GM18519 (cell line): ENCODE measurements around the gene SLC26A9.

Experiments
- ATAC-seq: cut with Tn5 transposase; IDR thresholded peaks from one replicate; pipeline ENCODE4 v1.9.1; 2021; ENCODE audit warnings: mild to moderate bottlenecking, moderate library complexity; ENCODE audit not compliant: unreplicated experiment, low FRiP score

SLC26A9 gene, protein sequence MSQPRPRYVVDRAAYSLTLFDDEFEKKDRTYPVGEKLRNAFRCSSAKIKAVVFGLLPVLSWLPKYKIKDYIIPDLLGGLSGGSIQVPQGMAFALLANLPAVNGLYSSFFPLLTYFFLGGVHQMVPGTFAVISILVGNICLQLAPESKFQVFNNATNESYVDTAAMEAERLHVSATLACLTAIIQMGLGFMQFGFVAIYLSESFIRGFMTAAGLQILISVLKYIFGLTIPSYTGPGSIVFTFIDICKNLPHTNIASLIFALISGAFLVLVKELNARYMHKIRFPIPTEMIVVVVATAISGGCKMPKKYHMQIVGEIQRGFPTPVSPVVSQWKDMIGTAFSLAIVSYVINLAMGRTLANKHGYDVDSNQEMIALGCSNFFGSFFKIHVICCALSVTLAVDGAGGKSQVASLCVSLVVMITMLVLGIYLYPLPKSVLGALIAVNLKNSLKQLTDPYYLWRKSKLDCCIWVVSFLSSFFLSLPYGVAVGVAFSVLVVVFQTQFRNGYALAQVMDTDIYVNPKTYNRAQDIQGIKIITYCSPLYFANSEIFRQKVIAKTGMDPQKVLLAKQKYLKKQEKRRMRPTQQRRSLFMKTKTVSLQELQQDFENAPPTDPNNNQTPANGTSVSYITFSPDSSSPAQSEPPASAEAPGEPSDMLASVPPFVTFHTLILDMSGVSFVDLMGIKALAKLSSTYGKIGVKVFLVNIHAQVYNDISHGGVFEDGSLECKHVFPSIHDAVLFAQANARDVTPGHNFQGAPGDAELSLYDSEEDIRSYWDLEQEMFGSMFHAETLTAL

DNA sequence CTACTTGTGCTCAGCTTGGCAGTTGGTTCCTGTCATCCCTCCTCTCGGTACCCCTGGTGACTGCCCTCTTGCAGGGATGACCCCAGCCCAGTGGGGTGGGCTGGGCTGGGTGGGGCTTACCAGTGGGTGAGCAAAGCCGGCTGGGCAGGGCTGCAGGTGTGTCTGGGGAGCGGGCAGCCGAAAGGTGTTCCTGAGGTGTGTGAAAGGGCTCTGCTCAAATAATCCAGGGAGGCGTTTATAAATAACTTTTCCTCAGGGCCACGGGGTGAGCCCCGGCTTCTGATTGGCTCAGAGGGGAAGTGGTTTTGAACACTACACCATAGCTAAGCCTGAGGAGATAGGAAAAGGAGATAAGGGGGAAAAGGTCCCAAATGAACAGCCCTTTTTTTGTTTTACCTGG lies at the start of gene SLC26A9:
TSS of gene SLC26A9 (minus strand) at position 212 of the 400 bp plus-strand sequence. CDS start 7,636 bp downstream, outside the sequence.
- no peak for ATAC-seq

DNA sequence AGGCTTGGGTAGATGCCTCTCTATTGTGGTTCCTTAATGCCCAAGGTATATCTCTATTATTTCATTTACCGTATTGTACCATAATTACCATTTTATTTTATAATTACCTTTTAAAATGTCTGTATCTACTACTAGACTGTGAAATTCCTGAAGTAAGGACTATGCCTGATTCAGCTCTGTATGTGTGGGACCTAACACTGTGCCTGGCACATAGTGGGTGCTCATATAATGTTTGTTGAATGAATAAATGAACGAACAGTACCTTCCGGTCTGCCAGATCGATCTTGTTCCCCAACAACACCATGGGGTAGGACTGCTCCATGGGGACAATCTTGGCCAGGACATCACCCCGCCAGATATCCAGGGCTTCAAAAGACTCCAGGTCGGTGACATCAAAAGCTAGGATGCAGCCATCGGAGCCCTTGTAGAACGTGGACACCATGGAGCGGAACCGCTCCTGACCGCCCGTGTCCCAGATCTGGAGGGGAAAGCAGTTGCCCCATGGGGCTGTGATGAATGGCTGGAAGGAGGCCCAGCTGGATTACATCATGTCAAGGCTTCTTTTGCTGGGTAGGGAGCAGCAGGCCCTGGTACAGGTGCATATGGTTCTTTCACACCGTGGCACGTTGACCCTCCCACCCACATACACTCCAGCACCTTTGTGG lies 49.1 kb upstream of the SLC26A9 start:
- ATAC-seq, result no peak

DNA sequence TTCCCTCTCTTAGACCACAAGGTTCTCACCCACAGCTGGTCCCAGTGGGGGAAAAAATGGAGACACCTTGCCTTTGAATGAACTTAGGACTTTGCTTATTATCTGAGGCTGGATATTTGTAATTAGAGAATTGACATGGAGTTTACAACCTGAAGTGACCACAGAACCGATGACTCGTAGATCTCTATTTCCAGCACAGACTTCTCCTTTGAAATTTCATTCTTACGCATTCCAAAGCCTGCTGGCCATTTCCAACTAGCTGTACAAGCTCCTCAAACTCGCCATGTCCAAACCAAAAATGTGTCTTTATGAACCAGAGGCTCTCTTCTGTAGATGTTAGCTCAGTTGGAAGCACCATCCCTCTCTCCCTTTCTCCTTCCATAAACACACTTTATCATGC lies 48.0 kb upstream of the SLC26A9 start:
- no peak for ATAC-seq

DNA sequence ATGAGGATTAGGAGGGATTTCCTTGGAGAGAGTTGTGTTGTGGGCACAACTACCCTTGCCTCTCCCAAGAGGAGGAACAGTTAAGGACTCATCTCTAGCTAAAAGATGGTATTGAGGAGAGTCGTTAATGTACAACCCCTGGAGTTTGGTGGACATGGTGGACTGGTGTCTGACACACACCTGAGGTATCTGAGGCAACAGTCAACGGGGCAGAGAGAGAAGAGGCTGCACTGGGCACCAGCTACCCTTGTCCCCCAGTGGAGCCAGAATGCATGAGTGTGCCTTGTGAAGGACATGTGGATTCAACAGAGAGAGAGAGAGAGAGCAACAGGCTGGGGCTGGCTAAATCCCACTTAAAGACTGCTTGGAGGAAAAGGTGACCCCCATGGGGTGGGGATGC lies 47.0 kb upstream of the SLC26A9 start:
- no peak for ATAC-seq

DNA sequence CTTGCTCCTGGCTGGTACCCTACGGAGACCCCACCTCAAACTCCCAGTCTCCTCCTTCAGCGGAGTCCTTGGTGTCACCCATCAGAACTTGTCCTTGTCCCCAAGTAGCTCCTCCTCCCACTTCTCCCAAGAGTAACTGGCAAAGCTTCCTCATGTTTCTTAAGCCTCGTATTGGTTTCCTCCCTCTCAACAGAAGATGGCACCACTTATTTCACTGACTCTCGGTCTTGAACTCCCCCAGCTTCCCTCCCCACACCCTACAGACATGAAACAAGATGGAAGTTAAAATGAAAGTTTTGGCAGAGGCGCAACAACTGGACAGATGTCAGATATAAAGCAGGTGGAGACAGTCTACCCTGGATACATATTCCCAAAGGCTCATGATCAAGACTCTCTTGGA lies 46.5 kb upstream of the SLC26A9 start:
- no peak for ATAC-seq

DNA sequence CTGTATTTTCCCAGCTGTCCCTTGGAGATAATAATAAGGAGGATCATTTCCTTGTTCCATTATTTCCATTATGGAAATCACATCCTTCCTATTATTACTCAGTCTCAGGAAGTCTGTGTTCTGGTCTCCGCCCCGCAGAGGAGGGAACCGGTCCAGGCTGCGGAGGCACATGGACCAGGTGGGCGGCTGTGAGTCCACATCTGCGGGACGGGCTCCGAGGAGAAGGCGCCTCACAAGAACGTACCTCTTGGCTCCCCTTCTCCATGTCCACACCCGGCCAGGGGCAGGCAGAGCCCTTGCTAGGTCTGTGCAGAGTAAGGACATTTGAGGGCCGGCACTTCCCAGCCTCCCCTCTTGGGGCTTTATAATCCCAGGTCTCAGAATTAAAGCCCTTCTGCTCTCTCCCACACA lies 45.3 kb upstream of the SLC26A9 start:
- no peak for ATAC-seq

DNA sequence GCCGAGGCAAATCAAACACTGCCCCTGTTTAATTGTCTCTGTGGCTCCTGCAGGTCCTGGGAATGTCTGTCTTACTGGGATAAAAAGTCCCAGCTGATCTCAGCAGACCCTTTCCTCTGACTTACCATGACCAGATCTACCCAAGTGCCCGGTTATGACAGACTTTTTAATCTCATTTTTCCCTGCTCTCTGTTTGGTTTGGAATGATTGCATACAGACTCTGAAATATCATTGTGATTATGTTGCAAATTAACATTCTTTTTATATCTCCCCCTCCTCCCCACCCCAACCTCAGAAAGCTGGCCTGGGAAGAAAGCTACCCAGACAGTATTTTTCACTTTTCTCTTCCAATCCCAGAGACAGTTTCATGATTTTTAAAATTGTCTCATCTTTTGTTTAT lies 43.6 kb upstream of the SLC26A9 start:
- ATAC-seq, result no peak

DNA sequence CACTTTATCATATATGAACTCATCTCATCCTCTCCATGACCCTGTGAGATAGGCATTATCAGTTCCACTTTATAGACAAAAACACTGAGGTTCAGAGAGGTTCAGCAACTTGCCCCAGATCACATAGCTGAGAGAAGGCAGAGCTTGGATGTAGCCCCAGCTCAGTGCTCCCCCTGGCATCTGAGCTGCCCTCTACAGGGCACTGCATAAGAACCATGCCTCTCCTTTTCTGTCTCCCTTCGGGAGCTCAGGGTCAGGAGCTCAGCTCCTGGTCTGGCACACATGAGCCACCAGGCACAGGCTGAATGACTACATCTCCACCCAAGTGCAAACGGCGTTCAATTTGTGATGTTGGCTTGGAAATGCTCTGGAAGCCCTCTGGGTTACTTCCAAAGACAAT lies 43.0 kb upstream of the SLC26A9 start:
- no peak for ATAC-seq

DNA sequence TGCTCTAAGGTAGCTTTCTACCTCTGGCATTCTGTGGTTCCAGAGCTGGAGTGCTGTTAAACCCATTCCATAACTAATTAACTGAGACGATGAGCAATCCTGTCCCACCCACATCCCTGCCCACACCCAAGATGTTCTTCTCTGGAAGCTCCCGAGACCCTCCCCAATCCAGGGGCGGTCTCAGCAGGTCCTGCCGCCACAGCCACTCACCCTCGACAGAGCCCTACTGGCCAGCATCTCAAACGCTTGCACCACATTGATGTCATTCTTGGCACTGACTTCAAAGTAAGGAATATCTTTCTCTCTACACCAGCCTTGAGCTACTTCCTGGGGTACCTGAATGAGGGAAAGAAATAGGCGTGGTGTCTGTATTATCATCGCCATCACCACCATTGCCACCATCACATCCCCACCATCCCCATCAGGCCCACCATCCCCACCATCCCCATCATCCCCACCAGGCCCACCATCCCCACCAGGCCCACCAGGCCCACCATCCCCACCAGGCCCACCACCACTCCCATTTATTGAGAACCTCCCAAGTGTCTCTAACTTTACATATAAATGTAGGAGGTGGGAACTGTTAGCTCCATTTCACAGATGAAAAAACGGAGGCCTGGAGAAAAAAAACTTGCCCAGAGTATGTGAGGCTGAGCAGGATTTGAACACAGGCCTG lies 42.2 kb upstream of the SLC26A9 start:
- no peak for ATAC-seq

DNA sequence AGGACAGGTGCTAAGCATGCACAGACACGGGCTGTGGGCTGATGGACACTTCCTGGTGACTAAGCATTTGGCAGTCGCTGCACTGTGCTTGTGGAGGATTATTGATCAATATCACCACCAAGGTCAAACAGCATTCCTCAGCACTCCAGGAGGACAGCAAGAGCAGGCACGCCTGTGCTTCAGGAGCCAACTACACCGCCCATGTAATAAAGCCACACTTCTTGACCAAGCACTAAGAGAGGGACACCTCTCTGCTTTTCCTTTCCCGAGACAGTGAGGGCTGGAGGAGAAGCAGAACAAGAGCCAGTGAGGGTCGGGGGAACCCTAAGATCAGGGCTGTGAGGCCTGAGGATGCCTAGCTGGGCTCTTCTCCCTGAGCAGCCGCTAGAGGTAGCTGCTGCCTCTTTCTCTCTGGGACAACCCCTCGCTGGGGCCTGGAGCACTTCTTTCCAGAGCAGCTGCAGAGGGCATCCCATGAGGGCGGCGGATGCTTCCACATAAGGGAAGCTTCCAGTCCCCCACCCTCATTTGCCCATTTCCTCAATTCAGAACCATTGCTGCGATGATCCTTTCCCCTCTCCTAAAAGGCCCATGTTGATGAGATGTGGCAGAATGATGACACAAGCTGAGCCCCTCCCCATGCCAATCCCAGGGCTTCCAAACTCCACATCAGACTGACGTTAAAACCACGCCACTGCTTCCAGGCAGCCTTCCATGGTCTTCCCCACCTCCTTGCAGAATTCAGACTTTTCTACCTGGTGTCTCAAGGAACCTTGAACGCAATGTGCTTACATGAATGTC lies 40.9 kb upstream of the SLC26A9 start:
- ATAC-seq, result no peak

DNA sequence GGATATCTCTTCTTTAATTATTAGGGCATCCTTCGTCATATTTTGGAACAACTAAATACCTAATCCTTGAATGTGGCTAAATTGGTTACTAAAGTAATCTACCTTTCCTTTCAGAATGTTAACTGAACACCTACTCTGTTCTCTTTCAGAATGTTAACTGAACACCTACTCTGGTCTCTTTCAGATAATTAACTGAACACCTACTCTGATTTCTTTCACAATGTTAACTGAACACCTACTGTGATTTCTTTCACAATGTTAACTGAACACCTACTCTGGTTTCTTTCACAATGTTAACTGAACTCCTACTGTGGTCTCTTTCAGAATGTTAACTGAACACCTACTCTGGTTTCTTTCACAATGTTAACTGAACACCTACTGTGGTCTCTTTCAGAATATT lies 38.0 kb upstream of the SLC26A9 start:
- no peak for ATAC-seq

DNA sequence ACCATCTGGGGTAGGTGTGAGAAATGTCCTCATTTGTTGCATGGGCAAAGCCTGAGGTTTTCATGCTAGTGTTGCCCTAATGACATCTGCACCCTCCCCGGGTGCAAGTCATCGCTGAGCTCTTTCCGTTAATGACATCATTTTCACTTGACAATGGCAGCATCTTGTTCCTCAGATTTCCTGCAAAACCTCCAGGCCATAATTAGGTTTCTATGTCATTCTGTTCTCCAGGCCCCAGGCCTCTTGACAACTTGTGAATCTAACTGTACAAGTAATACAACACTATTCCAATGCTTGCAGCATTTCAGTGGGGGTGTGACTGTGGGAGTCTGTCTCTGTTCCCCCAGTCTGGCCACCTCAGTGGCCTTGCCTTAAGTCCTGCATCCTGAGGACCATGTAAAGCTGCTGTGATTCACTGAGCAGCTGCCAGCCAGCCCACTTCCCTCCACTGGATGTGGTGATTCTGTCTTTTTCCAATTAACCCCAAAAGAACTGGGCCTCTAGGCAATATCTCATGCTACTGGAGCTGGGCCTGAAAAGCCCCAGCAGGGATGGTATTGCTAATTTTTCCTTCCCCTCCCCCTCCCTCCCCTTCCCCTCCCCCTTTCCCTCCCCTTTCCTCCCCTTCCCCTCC lies 37.1 kb upstream of the SLC26A9 start:
- no peak for ATAC-seq

DNA sequence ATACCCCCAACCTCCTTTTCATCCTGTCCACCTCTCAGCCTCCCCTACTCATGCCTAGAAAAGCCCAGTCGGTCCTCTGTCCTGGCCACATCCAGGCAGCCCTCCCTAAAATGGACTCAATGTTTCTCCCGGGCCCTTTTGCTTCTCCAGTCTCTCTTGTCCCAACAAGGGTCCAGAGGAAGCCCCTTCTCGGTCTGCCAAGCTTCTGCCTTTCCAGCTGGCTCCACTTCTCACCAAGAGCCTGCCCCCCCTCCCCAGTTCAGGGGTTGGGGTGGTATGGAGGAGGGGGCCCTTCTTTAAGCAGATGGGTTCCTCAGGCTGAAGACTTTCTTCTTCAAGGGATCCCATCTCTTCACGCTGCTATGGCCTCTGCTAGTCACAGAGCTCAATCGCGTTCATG lies 36.0 kb upstream of the SLC26A9 start:
- ATAC-seq, result no peak

DNA sequence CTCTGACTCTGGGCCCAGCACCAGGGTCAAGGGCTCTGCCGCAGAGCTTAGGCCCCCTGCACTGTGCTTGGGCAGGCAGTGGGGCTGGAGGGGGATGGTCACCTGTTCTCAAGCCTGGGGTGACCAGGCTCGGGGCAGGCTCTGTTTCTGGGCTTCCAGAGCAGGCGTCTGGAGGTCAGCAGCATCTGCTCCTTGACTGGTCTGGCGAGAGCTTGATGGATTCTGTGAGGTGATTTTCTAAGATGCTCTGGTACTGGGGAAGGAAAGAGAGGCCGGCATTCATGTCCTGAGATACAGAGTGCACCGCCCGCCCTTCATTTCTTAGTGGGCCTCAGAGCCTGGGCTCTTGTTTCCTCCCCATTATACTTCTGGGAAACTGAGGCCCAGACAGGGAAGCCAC lies 35.4 kb upstream of the SLC26A9 start:
- no peak for ATAC-seq

DNA sequence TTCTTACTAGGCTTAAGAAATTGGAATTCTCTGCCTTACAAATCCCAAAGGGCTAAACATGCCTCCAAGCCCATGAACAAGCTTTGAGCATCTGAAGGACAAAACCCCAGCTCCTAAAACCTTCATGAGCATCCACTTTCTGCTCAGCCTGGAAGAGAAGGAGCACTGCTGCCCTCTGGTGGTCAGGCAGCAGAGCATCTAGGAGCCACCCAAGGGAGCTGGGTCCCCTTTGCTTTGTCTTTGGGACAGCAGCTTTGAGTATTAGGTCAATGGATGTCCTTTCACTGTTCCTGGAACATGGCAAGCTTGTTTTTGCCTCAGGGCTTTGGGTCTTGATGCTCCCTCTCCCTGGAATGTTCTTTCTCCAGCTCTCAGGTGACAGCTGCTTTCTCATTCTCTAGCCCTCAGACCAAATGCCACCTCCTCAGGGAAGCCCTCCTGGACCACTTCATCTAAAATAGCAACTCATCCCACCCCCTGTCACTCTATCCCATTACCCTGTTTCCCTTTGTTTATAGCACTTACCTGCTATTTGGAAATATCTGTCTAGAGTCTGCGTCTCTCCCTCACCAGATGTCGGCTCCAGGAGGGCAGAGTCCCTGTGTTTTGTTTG lies 34.3 kb upstream of the SLC26A9 start:
- no peak for ATAC-seq

DNA sequence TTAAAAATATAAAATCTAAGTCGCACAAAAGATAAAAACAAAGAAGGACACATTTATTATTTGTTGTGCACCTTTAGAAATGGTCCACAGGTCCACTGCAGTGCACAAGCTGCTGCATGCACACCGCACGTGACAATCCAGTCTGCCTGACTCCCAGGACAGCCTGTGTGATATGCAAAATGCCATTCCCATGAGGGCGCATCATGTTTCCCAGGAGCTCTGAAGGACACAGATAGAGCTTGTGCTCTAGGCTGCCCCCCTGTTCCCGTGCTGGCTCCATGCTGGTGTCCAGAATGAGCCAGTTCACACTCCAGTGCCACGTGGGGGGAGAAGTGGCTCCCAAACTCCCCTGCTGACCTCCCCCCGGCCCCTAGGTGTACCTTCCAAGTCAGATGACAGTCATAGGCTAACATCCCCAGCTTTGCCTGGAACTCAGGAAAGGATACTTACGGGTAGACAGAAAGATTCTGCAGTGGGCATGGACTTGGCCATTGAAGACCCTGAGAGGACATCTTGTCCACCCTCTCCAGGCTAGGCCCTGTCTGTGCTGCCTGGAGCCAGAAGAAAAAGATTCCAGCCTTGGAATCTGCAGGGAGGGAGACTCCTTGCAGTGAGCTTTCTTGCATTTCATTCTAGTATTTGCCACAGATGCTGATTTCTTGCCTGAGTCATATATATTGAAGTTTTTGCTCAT lies 33.6 kb upstream of the SLC26A9 start:
- no peak for ATAC-seq

DNA sequence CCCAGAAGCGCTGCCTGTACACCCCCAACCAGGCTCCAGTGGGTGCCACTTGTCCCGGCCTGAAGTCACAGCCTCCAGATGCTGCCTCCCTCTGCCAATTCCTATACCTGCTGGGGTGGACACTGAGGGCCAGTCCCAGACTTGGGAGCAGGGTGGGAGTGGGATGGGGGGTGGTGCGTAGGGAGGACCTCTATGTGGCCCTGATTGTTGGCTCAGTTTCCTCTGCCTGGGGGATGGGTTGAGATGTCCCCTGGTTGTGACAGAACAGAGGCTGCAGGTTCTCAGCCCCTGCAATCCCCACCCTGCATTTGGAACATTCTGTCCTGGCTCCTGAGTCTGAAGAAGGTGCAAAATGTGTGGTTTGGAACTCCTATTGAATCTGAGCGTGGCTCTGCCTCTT lies 32.8 kb upstream of the SLC26A9 start:
- ATAC-seq, result no peak

DNA sequence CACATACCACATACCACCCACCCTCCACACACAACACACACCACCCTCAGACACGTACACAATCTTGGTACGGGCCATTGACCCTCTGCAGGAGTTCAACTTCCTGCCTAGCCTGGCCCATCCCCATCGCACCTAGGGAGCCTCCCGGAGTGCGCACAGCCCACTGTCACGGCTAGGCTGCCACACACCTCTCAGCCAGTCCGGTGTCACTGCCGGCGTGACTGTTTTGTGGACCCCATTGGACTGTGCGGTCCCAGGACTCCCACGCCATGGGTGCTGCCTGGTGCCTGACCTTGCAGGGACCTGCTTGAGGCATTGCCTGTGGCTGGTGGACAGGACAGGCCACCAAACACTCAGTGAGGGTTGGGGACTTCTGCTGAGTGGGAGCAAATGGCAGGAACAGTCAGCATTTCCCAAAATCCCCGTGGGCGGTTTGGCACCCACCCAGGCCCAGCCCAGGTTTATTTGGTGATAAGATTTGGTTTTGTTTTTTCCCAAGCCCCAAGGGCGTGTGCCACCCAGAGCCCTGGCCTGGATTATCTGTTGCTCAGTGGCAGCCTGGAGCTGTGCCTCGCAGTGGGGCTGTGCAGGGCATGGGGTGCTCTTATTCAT lies 32.2 kb upstream of the SLC26A9 start:
- no peak for ATAC-seq
